Activated CD8-positive, alpha-beta T cell treated with anti-CD3 and anti-CD28 coated beads for 36 hours (primary cell): Measurements from ENCODE around the gene SH3PXD2B. TPM values are rescaled to one million over a fixed set of nuclear protein-coding genes. Genes with fewer than 3 reads are reported as not detected.
"Not testable (repeated sequence)": the region's sequence is repeated elsewhere in the genome, so short reads cannot be mapped to it uniquely, and the experiment has no call there.

Experiments
- ATAC-seq: fragments of 200-7000 bp; cut with Tn5 transposase; one replicate; pipeline ENCODE4 v1.10.0; 2021; ENCODE audit warnings: mild to moderate bottlenecking, moderate library complexity
- CTCF ChIA-PET: fragments of 350-600 bp; sonication (Branson Sonifier 250); formaldehyde crosslinking; loops from one replicate; lab custom pipeline; 2021; ENCODE audit warnings: antibody characterized with exemption; lab: Charles Lee
- POLR2A ChIA-PET: fragments of 350-600 bp; sonication (Branson Sonifier 250); formaldehyde crosslinking; loops from one replicate; lab custom pipeline; 2021; ENCODE audit warnings: antibody characterized with exemption; lab: Charles Lee
- DNase-seq: peaks from one replicate; pipeline ENCODE4 v3.0.0-alpha.2; 2020
- H3K27ac Mint-ChIP-seq: one replicate; pipeline ENCODE4 v1.8.0; 2021; ENCODE audit warnings: mild to moderate bottlenecking, mixed read lengths
- H3K27me3 Mint-ChIP-seq: one replicate; pipeline ENCODE4 v1.8.0; 2021; ENCODE audit warnings: mixed read lengths
- H3K36me3 Mint-ChIP-seq: one replicate; pipeline ENCODE4 v1.8.0; 2021; ENCODE audit warnings: low read depth, mixed read lengths
- H3K4me1 Mint-ChIP-seq: one replicate; pipeline ENCODE4 v1.8.0; 2021; ENCODE audit warnings: low read depth, mixed read lengths
- H3K4me3 Mint-ChIP-seq: one replicate; pipeline ENCODE4 v1.8.0; 2021; ENCODE audit warnings: mild to moderate bottlenecking, moderate library complexity, mixed read lengths
- H3K9me3 Mint-ChIP-seq: one replicate; pipeline ENCODE4 v1.8.0; 2021; ENCODE audit warnings: mixed read lengths
- intact Hi-C: fragments of 100-400 bp; cut with micrococcal nuclease; formaldehyde crosslinking; loops from one replicate; pipeline ENCODE4 v1.10.0; 2022
- total RNA-seq, 2 experiments: library from RNA; stranded (reverse); gene quantifications; one replicate each; pipeline ENCODE4 v1.2.3, GENCODE V29; 2021
- TF ChIP-seq, protein P1 (sequence below): fragments of 200-600 bp; IDR thresholded peaks from one replicate; pipeline ENCODE4 v1.8.0; 2022; ENCODE audit warnings: antibody characterized with exemption, mild to moderate bottlenecking

Gene SH3PXD2B
- total RNA-seq, 2 experiments from 2014 or later: 0.38 to 0.47 TPM

DNA sequence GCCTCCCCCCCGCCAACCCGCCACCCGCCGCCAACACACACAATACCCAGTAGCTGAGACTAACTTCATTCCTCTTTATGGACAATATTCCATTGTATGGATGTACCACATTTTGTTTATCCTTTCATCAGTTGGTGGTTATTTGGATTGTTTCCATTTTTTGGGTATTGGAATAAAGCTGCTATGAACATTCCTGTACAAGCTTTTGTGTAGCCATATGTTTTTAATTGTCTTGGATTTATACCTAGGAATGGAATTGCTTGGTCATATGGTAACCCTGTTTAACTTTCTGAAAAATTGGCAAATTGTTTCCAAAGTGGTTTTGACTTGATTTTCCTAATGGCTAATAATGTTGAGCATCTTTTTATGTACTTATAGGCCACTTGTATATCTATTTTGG lies 165.9 kb downstream of the SH3PXD2B start:
- Mint-ChIP-seq H3K27me3 (peaks cover 2% of the 10 kb centered on the region), H3K4me1 (peaks cover 7% of the 10 kb centered on the region), H3K27ac (no peak overlapping the region), H3K36me3 (no peaks in the 10 kb centered on the region), H3K4me3 (no peak overlapping the region), H3K9me3 (no peaks in the 10 kb centered on the region)
- no peak for DNase-seq
- CTCF ChIA-PET: interaction anchor here (0.8 to 1.3 kb wide), 2 partner anchors 100 to 182 kb away, joined by 3 read pairs; no protein-coding TSS in a partner anchor
- TF ChIP-seq, protein P1, sequence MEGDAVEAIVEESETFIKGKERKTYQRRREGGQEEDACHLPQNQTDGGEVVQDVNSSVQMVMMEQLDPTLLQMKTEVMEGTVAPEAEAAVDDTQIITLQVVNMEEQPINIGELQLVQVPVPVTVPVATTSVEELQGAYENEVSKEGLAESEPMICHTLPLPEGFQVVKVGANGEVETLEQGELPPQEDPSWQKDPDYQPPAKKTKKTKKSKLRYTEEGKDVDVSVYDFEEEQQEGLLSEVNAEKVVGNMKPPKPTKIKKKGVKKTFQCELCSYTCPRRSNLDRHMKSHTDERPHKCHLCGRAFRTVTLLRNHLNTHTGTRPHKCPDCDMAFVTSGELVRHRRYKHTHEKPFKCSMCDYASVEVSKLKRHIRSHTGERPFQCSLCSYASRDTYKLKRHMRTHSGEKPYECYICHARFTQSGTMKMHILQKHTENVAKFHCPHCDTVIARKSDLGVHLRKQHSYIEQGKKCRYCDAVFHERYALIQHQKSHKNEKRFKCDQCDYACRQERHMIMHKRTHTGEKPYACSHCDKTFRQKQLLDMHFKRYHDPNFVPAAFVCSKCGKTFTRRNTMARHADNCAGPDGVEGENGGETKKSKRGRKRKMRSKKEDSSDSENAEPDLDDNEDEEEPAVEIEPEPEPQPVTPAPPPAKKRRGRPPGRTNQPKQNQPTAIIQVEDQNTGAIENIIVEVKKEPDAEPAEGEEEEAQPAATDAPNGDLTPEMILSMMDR: no peak
- ATAC-seq: no peak
- POLR2A ChIA-PET: no interaction called here
- intact Hi-C loops: no loop called here

DNA sequence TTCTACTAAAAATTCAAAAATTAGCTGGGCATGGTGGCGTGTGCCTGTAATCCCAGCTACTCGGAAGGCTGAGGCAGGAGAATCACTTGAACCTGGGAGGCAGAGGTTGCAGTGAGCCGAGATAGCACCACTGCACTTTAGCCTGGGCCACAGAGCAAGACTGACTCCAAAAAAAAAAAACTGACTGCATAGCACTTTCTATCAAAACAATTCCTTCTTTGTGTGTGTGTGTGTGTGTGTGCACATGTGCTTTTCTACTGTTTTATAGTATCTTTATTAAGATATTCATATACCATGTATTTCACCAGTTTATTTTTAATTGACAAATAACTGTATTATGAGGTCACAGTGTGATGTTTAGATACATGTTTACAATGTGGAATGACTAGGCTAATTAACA lies 167.2 kb downstream of the SH3PXD2B start:
- not testable (repeated sequence) for H3K27me3 Mint-ChIP-seq

DNA sequence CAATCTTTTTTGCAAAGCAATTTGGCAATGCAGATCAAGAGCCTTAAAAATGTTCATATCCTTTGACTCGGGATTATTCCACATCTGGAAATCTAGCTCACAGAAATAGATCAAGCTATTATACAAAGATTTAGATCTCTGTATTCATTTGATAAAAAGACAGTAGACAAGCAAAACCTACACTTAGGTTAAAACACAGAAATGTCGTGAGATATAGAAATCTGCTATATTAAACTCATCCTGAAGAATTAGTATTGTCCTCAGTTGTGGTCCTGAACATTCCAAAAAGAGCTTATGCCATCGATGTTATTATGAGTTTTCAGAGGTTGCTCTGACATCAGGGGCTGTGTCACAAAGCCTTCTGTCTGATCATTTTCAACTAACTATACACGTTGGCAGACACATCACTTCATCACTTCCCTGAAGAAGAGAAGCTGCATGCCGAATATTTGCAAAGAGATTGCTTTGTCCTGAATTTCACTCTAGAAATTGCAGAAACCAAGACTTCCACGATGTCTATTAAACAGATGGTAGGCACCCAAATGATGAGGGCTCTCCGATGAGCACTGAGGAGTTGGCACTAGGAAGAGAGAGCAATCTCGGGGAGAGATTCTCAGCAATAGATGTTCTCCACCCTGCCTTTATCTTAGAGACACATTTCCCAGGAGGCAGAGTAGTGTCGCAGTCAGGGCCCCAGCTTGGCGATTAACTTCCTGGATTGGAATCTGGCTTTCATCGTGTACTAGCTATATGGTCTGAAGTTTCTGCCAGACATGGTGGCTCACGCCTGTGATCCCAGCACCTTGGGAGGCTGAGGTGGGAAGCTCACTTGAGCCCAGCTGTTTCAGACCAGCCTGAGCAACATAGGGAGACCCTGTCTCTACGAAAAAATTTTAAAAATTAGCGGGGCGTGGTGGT lies 168.8 kb downstream of the SH3PXD2B start:
- intact Hi-C loops: no loop called here
- TF ChIP-seq, protein P1: no peak
- no peaks in the 10 kb centered on the region for H3K27me3 Mint-ChIP-seq
- H3K9me3 Mint-ChIP-seq: no peaks in the 10 kb centered on the region
- DNase-seq: no peak
- H3K27ac Mint-ChIP-seq: no peak overlapping the region
- ATAC-seq: no peak
- ChIA-PET POLR2A (interaction anchor here (0.5 to 1.1 kb wide), 3 partner anchors 8 to 97 kb away, joined by 3 to 4 read pairs (median 3); partner anchors contain the start of gene STK10), CTCF (interaction anchor here (0.9 to 1.6 kb wide), 5 partner anchors 8 to 225 kb away, joined by 3 to 13 read pairs (median 3); partner anchors contain the start of gene STK10)
- H3K4me3 Mint-ChIP-seq: peak overlapping the region; percentile 84
- H3K36me3 Mint-ChIP-seq: peaks cover 2% of the 10 kb centered on the region
- H3K4me1 Mint-ChIP-seq: peaks cover 17% of the 10 kb centered on the region

More for the DNA sequence above, 167.2 kb downstream of the SH3PXD2B start:
- H3K9me3 Mint-ChIP-seq, H3K36me3 Mint-ChIP-seq, H3K27ac Mint-ChIP-seq, DNase-seq, H3K4me1 Mint-ChIP-seq, POLR2A ChIA-PET, intact Hi-C loops, ATAC-seq, H3K4me3 Mint-ChIP-seq: not testable (repeated sequence)
- CTCF ChIA-PET: interaction anchor here (0.9 kb wide), 1 partner anchor 228 kb away, joined by 3 read pairs; no protein-coding TSS in a partner anchor

DNA sequence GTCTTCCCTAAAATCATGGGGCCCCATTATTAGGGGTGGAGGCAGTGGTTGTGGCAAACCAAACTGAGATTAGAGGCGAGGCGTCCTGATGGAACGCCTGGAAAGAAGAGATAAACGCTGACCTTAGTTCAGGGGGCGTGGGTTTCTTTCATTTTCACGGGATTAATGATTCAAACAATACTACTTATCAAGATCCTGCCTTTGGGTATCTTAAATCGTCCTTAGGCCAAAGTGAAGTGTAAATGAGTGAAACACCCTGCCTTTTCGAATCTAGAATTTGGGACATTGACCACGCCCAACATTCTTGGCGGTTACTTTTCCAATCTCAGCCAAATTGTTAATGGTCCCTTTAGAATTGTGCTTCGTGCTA lies 169.7 kb downstream of the SH3PXD2B start:
- Mint-ChIP-seq H3K36me3 (peaks cover 2% of the 10 kb centered on the region), H3K9me3 (no peaks in the 10 kb centered on the region), H3K27ac (peak overlapping the region; percentile 70), H3K4me1 (peaks cover 18% of the 10 kb centered on the region), H3K4me3 (peak overlapping the region; percentile 84), H3K27me3 (no peaks in the 10 kb centered on the region)
- DNase-seq (no peak), ATAC-seq (no peak)
- intact Hi-C loops: loop anchor here (5.0 kb wide), 2 partner anchors 97 to 172 kb away; partner anchors contain the start of gene STK10
- ChIA-PET POLR2A (interaction anchor here (1.0 kb wide), 1 partner anchor 9 kb away, joined by 3 read pairs; no protein-coding TSS in a partner anchor), CTCF (interaction anchor here (0.9 to 1.6 kb wide), 4 partner anchors 9 to 173 kb away, joined by 3 to 13 read pairs (median 5); partner anchors contain the start of gene STK10)
- TF ChIP-seq, protein P1: no peak

GRCh38 chr5:172283862-172284610 lies 170.3 kb downstream of the SH3PXD2B start:
- Mint-ChIP-seq H3K4me1 (peaks cover 21% of the 10 kb centered on the region), H3K9me3 (no peaks in the 10 kb centered on the region), H3K36me3 (peaks cover 5% of the 10 kb centered on the region), H3K27ac (peak overlapping the region; percentile 70), H3K27me3 (no peaks in the 10 kb centered on the region), H3K4me3 (peak overlapping the region; percentile 84)
- ChIA-PET CTCF (interaction anchor here (0.9 to 2.9 kb wide), 15 partner anchors 10 to 299 kb away, joined by 3 to 32 read pairs (median 4); partner anchors contain the start of genes FBXW11 and STK10), POLR2A (interaction anchor here (0.6 to 1.4 kb wide), 4 partner anchors 96 to 891 kb away, joined by 3 to 6 read pairs (median 3); partner anchors contain the start of genes FBXW11 and STK10)
- ATAC-seq (peak; percentile 91), DNase-seq (peak; percentile 76)
- TF ChIP-seq, protein P1: no peak
- intact Hi-C loops: loop anchor here (5.0 kb wide), 2 partner anchors 97 to 172 kb away; partner anchors contain the start of gene STK10
